IgD-negative memory B cell (primary cell): ENCODE measurements around the gene S100A4. TPM values are rescaled to one million over a fixed set of nuclear protein-coding genes. Genes with fewer than 3 reads are reported as not detected.

Source experiments
- H3K27ac Mint-ChIP-seq, 3 donors: one replicate each; pipeline ENCODE4 v1.8.0; 2020 to 2022; ENCODE audit warnings: mild to moderate bottlenecking in 3 of 3, mixed read lengths in 3 of 3, moderate library complexity in 1 of 3
- H3K27me3 Mint-ChIP-seq: one replicate; pipeline ENCODE4 v1.8.0; 2021; ENCODE audit warnings: mixed read lengths
- H3K36me3 Mint-ChIP-seq: one replicate; pipeline ENCODE4 v1.8.0; 2020; ENCODE audit warnings: mild to moderate bottlenecking, mixed read lengths
- H3K4me1 Mint-ChIP-seq, 3 donors: one replicate each; pipeline ENCODE4 v1.8.0; 2020 to 2022; ENCODE audit warnings: mixed read lengths in 3 of 3, mild to moderate bottlenecking in 1 of 3
- H3K4me3 Mint-ChIP-seq, 4 donors: one replicate each; pipeline ENCODE4 v1.8.0; 2020 to 2022; ENCODE audit warnings: mild to moderate bottlenecking in 4 of 4, mixed read lengths in 4 of 4, moderate library complexity in 3 of 4
- H3K9me3 Mint-ChIP-seq, 3 donors: one replicate each; pipeline ENCODE4 v1.8.0; 2020 to 2021; ENCODE audit warnings: mixed read lengths in 3 of 3, mild to moderate bottlenecking in 1 of 3
- polyA plus RNA-seq: library from polyadenylated mRNA; unstranded; fragments of 300-500 nt; fragmentation: Illumina TruSeq; gene quantifications from one replicate; pipeline ENCODE4 v1.2.3, GENCODE V29; 2021

S100A4 gene
- polyA plus RNA-seq, 1 donor from 2014 or later, result 524 TPM

- H3K27me3 Mint-ChIP-seq, result peaks cover 10% of the 10 kb centered on the region
- no peaks in the 10 kb centered on the region for H3K9me3 Mint-ChIP-seq
- H3K4me1 Mint-ChIP-seq, result no peaks in the 10 kb centered on the region
- H3K27ac Mint-ChIP-seq, result no peak overlapping the region
- no peaks in the 10 kb centered on the region for H3K36me3 Mint-ChIP-seq
- H3K4me3 Mint-ChIP-seq, result no peak overlapping the region
Observed at GRCh38 chr1:153503766-153504165, 41.8 kb downstream of the S100A4 start.

DNA sequence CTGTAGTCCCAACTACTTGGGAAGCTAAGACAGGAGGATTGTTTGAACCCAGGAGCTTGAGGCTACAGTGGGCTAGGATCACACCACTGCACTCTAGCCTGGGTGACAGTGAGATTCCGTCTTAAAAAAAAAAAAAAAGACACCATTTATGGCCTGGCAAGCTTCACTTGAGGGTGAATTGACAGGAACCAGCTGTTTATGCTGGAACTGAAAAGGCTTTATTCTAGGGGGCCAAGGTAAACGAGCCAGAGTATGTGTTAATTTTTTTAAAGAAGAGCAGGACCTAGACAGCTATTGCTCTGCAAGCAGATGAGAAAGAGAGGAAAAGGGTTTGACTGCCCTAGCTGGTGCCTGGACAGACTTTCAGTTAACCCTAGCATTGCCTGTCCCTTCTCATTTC, 46.9 kb downstream of the S100A4 start:
- no peaks in the 10 kb centered on the region for H3K9me3 Mint-ChIP-seq
- H3K4me3 Mint-ChIP-seq, result no peak overlapping the region
- no peak overlapping the region for H3K27ac Mint-ChIP-seq
- peaks cover 16% of the 10 kb centered on the region for H3K27me3 Mint-ChIP-seq
- peaks cover 0 to 4% (median 4%) of the 10 kb centered on the region in 3 donors for H3K4me1 Mint-ChIP-seq
- H3K36me3 Mint-ChIP-seq, result no peaks in the 10 kb centered on the region

GRCh38 chr1:153495536-153495935, 50.1 kb downstream of the S100A4 start:
- peaks cover 19% of the 10 kb centered on the region for H3K27me3 Mint-ChIP-seq
- H3K27ac Mint-ChIP-seq, result no peak overlapping the region
- H3K9me3 Mint-ChIP-seq, result no peaks in the 10 kb centered on the region

DNA sequence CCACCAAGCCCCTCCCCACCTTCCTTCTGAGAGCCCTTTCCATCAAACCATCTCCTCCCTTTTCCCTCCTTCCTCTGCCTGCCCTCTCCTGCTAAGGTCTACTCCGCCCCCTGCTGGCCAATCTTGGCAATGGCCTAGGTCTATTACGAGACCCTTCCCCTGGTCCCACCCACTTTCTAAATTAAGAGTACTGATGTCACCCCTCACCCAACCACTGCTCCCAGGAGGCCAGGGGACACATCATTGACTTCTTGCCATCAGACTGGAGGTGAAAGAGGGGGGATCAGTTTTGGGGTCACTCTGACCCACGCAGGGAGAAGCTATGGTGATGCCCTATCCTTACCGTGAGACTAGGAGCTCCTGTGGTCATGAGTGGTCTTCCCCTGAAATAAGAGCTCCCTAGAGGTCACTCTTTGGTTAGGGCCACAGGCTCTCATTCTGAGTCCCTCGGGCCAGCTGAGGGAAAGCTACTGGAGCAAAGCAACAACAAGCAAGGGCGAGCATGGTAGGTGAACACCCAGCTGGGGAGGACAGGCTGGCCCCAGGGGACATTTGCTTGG, 50.5 kb downstream of the S100A4 start:
- H3K27ac Mint-ChIP-seq, result no peak overlapping the region
- no peak overlapping the region for H3K4me3 Mint-ChIP-seq
- H3K4me1 Mint-ChIP-seq, result peaks cover 0 to 4% (median 4%) of the 10 kb centered on the region in 3 donors
- no peaks in the 10 kb centered on the region for H3K36me3 Mint-ChIP-seq
- peaks cover 19% of the 10 kb centered on the region for H3K27me3 Mint-ChIP-seq
- no peaks in the 10 kb centered on the region for H3K9me3 Mint-ChIP-seq

More at GRCh38 chr1:153495536-153495935, 50.1 kb downstream of the S100A4 start:
- Mint-ChIP-seq H3K4me3 (no peak overlapping the region), H3K4me1 (peaks cover 0 to 4% (median 4%) of the 10 kb centered on the region in 3 donors), H3K36me3 (no peaks in the 10 kb centered on the region)

Other genes starting within 250 kb of the S100A4 start
- not detected for gene PGLYRP3, start 232.9 kb downstream of the S100A4 start, polyA plus RNA-seq
- gene PGLYRP4, start 197.0 kb downstream of the S100A4 start, polyA plus RNA-seq, result not detected
- gene S100A9, start 188.0 kb downstream of the S100A4 start, polyA plus RNA-seq, result 44.6 TPM
- 0.97 TPM for gene S100A12, start 170.2 kb downstream of the S100A4 start, polyA plus RNA-seq
- gene S100A8, start 154.7 kb downstream of the S100A4 start, polyA plus RNA-seq, result 28.0 TPM
- not detected for gene S100A7A, start 129.3 kb downstream of the S100A4 start, polyA plus RNA-seq
- not detected for gene S100A7, start 85.2 kb downstream of the S100A4 start, polyA plus RNA-seq
- 397 TPM for gene S100A6, start 9.8 kb downstream of the S100A4 start, polyA plus RNA-seq
- gene S100A5, start 4.9 kb downstream of the S100A4 start, polyA plus RNA-seq, result 1.4 TPM
- not detected for gene S100A3, start 3.5 kb upstream of the S100A4 start, polyA plus RNA-seq
- not detected for gene S100A2, start 20.0 kb upstream of the S100A4 start, polyA plus RNA-seq
- gene S100A16, start 67.3 kb upstream of the S100A4 start, polyA plus RNA-seq, result not detected
- not detected for gene S100A14, start 70.5 kb upstream of the S100A4 start, polyA plus RNA-seq
- 3.0 TPM for gene S100A13, start 81.7 kb upstream of the S100A4 start, polyA plus RNA-seq
- not detected for gene S100A1, start 82.6 kb upstream of the S100A4 start, polyA plus RNA-seq
- 78.6 TPM for gene CHTOP, start 88.3 kb upstream of the S100A4 start, polyA plus RNA-seq
- gene SNAPIN, start 112.9 kb upstream of the S100A4 start, polyA plus RNA-seq, result 74.5 TPM
- gene ILF2, start 125.2 kb upstream of the S100A4 start, polyA plus RNA-seq, result 106 TPM
- not detected for gene NPR1, start 132.9 kb upstream of the S100A4 start, polyA plus RNA-seq
- gene INTS3, start 182.2 kb upstream of the S100A4 start, polyA plus RNA-seq, result 11.8 TPM
- gene SLC27A3, start 229.6 kb upstream of the S100A4 start, polyA plus RNA-seq, result 12.9 TPM